K562 (cell line): ENCODE measurements around the gene NAP1L4. TPM values are rescaled to one million over a fixed set of nuclear protein-coding genes. Genes with fewer than 3 reads are reported as not detected.

Experiments used
- ATAC-seq: fragments of 200-7000 bp; cut with Tn5 transposase; 3 replicates; pipeline ENCODE4 v1.9.1; 2020; ENCODE audit warnings: moderate library complexity
- BruUV-seq: library from RNA; stranded (reverse); fragments of 400-500 nt; replicated peaks from 2 replicates; lab custom pipeline; 2021; lab: Mats Ljungman, UMichigan
- CTCF ChIA-PET: fragments of 300-600 bp; formaldehyde crosslinking; extraction: SDS; loops from one replicate; lab custom pipeline; 2021; ENCODE audit warnings: low intra/inter-chr PET ratio; lab: Yijun Ruan, JAX
- POLR2A ChIA-PET: fragments of 300-600, 350-650 bp; sonication (Branson Sonifier 250); formaldehyde crosslinking; extraction: SDS; loops from one replicate; lab custom pipeline; 2021; ENCODE audit warnings: antibody characterized with exemption, inconsistent platforms; lab: Yijun Ruan, JAX
- DNase-seq, 4 experiments: peaks; one replicate each; pipeline versions ENCODE4 v3.0.0 to v3.0.0-alpha.2; 2011 to 2018; ENCODE audit warnings: low spot score in 3 of 4, mixed read lengths in 3 of 4; ENCODE audit errors: extremely low read depth in 1 of 4
- FAIRE-seq: peaks from 2 replicates; lab custom pipeline; 2011; peaks lifted over from hg19 to GRCh38; lab: Jason Lieb, UNC
- H2AFZ ChIP-seq: 2 replicates; pipeline ENCODE4 v1.6.0; 2011; ENCODE audit warnings: low read depth, low read length, control low read depth, inconsistent platforms
- H3K27ac ChIP-seq: fragments of 200-600 bp; 3 replicates; pipeline ENCODE4 v1.8.0; 2011; ENCODE audit warnings: low read depth, mild to moderate bottlenecking, control low read depth, inconsistent platforms, low read length, moderate library complexity, mixed read lengths; ENCODE audit errors: extremely low read depth
- H3K27me3 ChIP-seq, 2 experiments: fragments of 300-600 bp in 1 of 2; 2 replicates in 1 of 2; 3 replicates in 1 of 2; pipeline versions ENCODE4 v1.6.0 to v1.8.0; 2011; ENCODE audit warnings: inconsistent platforms in 2 of 2, low read length in 2 of 2, mild to moderate bottlenecking in 1 of 2, mixed read lengths in 1 of 2, moderate library complexity in 1 of 2; ENCODE audit not compliant: control insufficient read depth in 2 of 2, insufficient read depth in 2 of 2
- H3K36me3 ChIP-seq: fragments of 300-600 bp; 3 replicates; pipeline ENCODE4 v1.8.0; 2011; ENCODE audit warnings: mild to moderate bottlenecking, low read length, inconsistent platforms; ENCODE audit not compliant: control insufficient read depth, insufficient read depth
- H3K4me1 ChIP-seq, 2 experiments: fragments of 200-600 bp in 1 of 2; replicated peaks in 1 of 2; 2 replicates in 1 of 2; 3 replicates in 1 of 2; pipeline versions ENCODE4 v1.5.1 to v1.8.0; 2011; ENCODE audit warnings: inconsistent platforms in 2 of 2, low read length in 2 of 2, mild to moderate bottlenecking in 1 of 2, mixed read lengths in 1 of 2, moderate library complexity in 1 of 2; ENCODE audit not compliant: control insufficient read depth in 2 of 2, insufficient read depth in 2 of 2
- H3K4me2 ChIP-seq: 2 replicates; pipeline ENCODE4 v1.6.1; 2011; ENCODE audit warnings: low read length, control low read depth, inconsistent platforms, mixed read lengths; ENCODE audit not compliant: insufficient read depth
- H3K4me3 ChIP-seq: fragments of 200-600 bp; sonication (generic), shearing (Covaris generic); 2 replicates; pipeline ENCODE4 v1.5.1; 2016; ENCODE audit warnings: control low read depth, inconsistent platforms
- H3K79me2 ChIP-seq: fragments of 200-600 bp; 3 replicates; pipeline ENCODE4 v1.8.0; 2011; ENCODE audit warnings: low read length, inconsistent platforms; ENCODE audit not compliant: control insufficient read depth, insufficient read depth
- H3K9ac ChIP-seq, 2 experiments: 2 replicates each; pipeline versions ENCODE4 v1.6.0 to v1.6.1; 2011; ENCODE audit warnings: low read depth in 2 of 2, low read length in 2 of 2, control low read depth in 1 of 2, inconsistent platforms in 1 of 2, mild to moderate bottlenecking in 1 of 2, mixed read lengths in 1 of 2; ENCODE audit not compliant: insufficient read depth in 1 of 2
- H3K9me1 ChIP-seq: one replicate; pipeline ENCODE4 v1.6.0; 2011; ENCODE audit warnings: inconsistent platforms, mild to moderate bottlenecking, low read length, moderate library complexity; ENCODE audit not compliant: control insufficient read depth, insufficient read depth
- H3K9me3 ChIP-seq: replicated peaks from 2 replicates; pipeline ENCODE4 v1.5.1; 2011; ENCODE audit warnings: low read depth, low read length, inconsistent platforms; ENCODE audit not compliant: control insufficient read depth, insufficient read depth
- H4K20me1 ChIP-seq: replicated peaks from 2 replicates; pipeline ENCODE4 v1.6.1; 2011; ENCODE audit warnings: low read length, inconsistent platforms, mixed read lengths; ENCODE audit not compliant: control insufficient read depth, insufficient read depth
- DNMT1 ChIP-seq: fragments of 450-650 bp; IDR thresholded peaks from 2 replicates; pipeline ENCODE4 v1.6.1; 2016; ENCODE audit warnings: antibody characterized with exemption, mild to moderate bottlenecking
- HMBOX1 ChIP-seq: sonication (generic); IDR thresholded peaks from 2 replicates; pipeline ENCODE4 v1.6.1; 2016
- ILF3 ChIP-seq: fragments of 450-650 bp; IDR thresholded peaks from 2 replicates; pipeline ENCODE4 v1.6.1; 2018; ENCODE audit warnings: antibody characterized with exemption, mild to moderate bottlenecking, moderate library complexity, borderline replicate concordance
- KHSRP ChIP-seq: fragments of 450-650 bp; IDR thresholded peaks from 2 replicates; pipeline ENCODE4 v1.6.1; 2017
- MYBL2 ChIP-seq, 2 experiments: fragments of 450-650 bp in 1 of 2; sonication (generic) in 1 of 2; formaldehyde crosslinking in 1 of 2; IDR thresholded peaks; 2 replicates each; pipeline versions ENCODE4 v1.6.1 to v1.8.1; 2017 to 2022; ENCODE audit warnings: borderline replicate concordance in 1 of 2, inconsistent platforms in 1 of 2, low read depth in 1 of 2, mild to moderate bottlenecking in 1 of 2, missing genetic modification reagents in 1 of 2, moderate library complexity in 1 of 2
- NBN ChIP-seq: fragments of 450-650 bp; IDR thresholded peaks from 2 replicates; pipeline ENCODE4 v1.6.1; 2016; ENCODE audit warnings: low read depth, mild to moderate bottlenecking
- PHTF2 ChIP-seq: fragments of 250-450 bp; sonication (Bioruptor Pico); IDR thresholded peaks from 2 replicates; pipeline ENCODE4 v1.5.0; 2021; ENCODE audit warnings: mild to moderate bottlenecking
- RFX5 ChIP-seq: IDR thresholded peaks from 2 replicates; pipeline ENCODE4 v1.6.1; 2011; ENCODE audit warnings: low read depth, mild to moderate bottlenecking, improper control_type of control experiment, low read length
- WGBS: fragments of 100-300 bp; shearing (Covaris generic); methylation state at CpG from one replicate; pipeline ENCODE4 v1.1.6; 2016; ENCODE audit warnings: low coverage, mixed read lengths; ENCODE audit not compliant: insufficient coverage; ENCODE audit errors: missing lambda C conversion rate; 5-methylcytosine and 5-hydroxymethylcytosine counted together
- in situ Hi-C: fragments of 300-500 bp; cut with MboI; formaldehyde crosslinking; loops from 4 replicates; pipeline ENCODE4 v1.15.0; 2018; ENCODE audit warnings: inconsistent platforms, mixed read lengths
- intact Hi-C: fragments of 100-400 bp; cut with micrococcal nuclease; formaldehyde crosslinking; loops from 2 replicates; pipeline ENCODE4 v1.14.2; 2022
- polyA plus RNA-seq, 8 experiments: library from polyadenylated mRNA; depleted of rRNA in 4 of 8; stranded (reverse) in 5 of 8; unstranded in 3 of 8; fragments of >200 nt; fragmentation: Nextera tagmentation in 2 of 8; fragmentation: Illumina TruSeq in 1 of 8; extraction: Ambion mirVana in 2 of 8; extraction: Trizol in 1 of 8; gene quantifications; 2 replicates each; pipeline versions ENCODE4 v1.2.1 to v1.2.3, GENCODE V29; 2011 to 2014; ENCODE audit warnings: inconsistent platforms in 1 of 8, missing spikeins in 1 of 8
- total RNA-seq, 7 experiments: library from RNA; depleted of rRNA in 6 of 7; stranded (reverse); fragments of >200 nt in 6 of 7; fragmentation: Illumina TruSeq in 2 of 7; extraction: Trizol in 2 of 7; gene quantifications; 2 replicates each; pipeline versions ENCODE4 v1.2.1 to v1.2.3, GENCODE V29; 2011 to 2021; ENCODE audit warnings: low replicate concordance in 1 of 7

NAP1L4 gene
- total and polyA plus RNA-seq, 9 of the 15 experiments (the other 6 are each of a cell fraction or from before 2014, with no cell fraction given), result 34.1 to 237 (median 179) TPM

DNA sequence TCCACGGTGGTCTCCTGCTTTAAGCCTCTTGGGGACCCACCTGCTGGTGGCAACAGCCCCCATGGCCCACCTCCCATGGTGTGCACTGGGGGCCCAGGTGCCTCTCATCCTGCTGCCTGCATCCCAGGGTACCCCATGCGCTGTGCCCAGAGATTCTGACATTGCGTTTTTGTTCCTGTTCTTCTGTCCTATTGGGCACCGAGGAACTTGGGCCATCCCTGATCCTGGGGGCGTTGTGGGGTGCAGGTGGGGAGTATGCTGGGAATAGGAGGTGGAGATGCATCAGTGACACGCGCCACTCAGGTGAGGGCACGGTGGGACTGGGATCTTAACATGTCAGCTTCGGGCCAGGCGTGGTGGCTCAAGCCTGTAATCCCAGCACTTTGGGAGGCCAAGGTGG, 12.4 kb upstream of the NAP1L4 start:
- BruUV-seq, result no TSS peak
- Histone ChIP-seq H3K9me1 (peaks cover 2% of the 10 kb centered on the region), H3K79me2 (no peaks in the 10 kb centered on the region), H3K27me3 (no peaks in the 10 kb centered on the region), H3K27ac (no peak overlapping the region), H3K4me2 (no peak overlapping the region), H4K20me1 (no peaks in the 10 kb centered on the region), H3K9ac (no peak overlapping the region), H3K4me3 (no peak overlapping the region), H3K36me3 (peaks cover 78% of the 10 kb centered on the region; the same call in 2 of the 3 replicates), H3K9me3 (no peaks in the 10 kb centered on the region), H2AFZ (no peak overlapping the region), H3K4me1 (peaks cover 0 to 11% of the 10 kb centered on the region in 2 experiments; a peak in 1 of 5 replicates)
- POLR2A ChIA-PET, result interaction anchor here (1.6 to 4.4 kb wide), 3 partner anchors 10 to 15 kb away, joined by 5 to 17 read pairs (median 7); no protein-coding TSS in a partner anchor
- in situ Hi-C loops (no loop called here), intact Hi-C loops (no loop called here)
- FAIRE-seq (no peak), ATAC-seq (no peak), DNase-seq (no peak)
- CTCF ChIA-PET, result no interaction called here
- 97% methylated on average over 10 of the region's 10 CpGs for WGBS
- no peak for TF ChIP-seq KHSRP
- TF ChIP-seq RFX5, result no peak
- TF ChIP-seq HMBOX1, result no peak
- TF ChIP-seq ILF3, result no peak
- TF ChIP-seq MYBL2 (IDR thresholded peaks at IDR 0.05; ENCODE audit: low read depth), result no peak
- TF ChIP-seq MYBL2 (CRISPR knock-in tag; IDR thresholded peaks at IDR 0.05; ENCODE audit: borderline replicate concordance), result no peak
- no peak for TF ChIP-seq NBN
- TF ChIP-seq DNMT1, result no peak
- TF ChIP-seq PHTF2 (CRISPR knock-in tag), result no peak
